ENCODE results near the gene MSI2. TPM values are rescaled to one million over a fixed set of nuclear protein-coding genes. Genes with fewer than 3 reads are reported as not detected.
A peak's percentile ranks its signal among the peaks of the same experiment; 100 is the strongest.

The MSI2 gene
- total and polyA plus RNA-seq, 2 donors (not counting 1 experiment from before 2014, with no cell fraction given), result 16.1 to 196 TPM

GRCh38 chr17:57542510-57542909 is 286.2 kb downstream of the MSI2 start:
- 100% methylated on average over 1 of the region's 4 CpGs for WGBS (ENCODE audit: insufficient coverage)
- TF ChIP-seq EZH2 (IDR thresholded peaks at IDR 0.05; ENCODE audit: borderline replicate concordance, insufficient read depth, low read depth, low read length, poor library complexity, severe bottlenecking) (no peak), CTCF (IDR thresholded peaks at IDR 0.05) (no peak)
- ChIA-PET CTCF (interaction anchor here (1.2 kb wide), 1 partner anchor 9 kb away, joined by 4 read pairs; no protein-coding TSS in a partner anchor), POLR2A (interaction anchor here (1.0 to 1.2 kb wide), 2 partner anchors 9 to 10 kb away, joined by 3 read pairs; no protein-coding TSS in a partner anchor)
- H3K4me3 Mint-ChIP-seq, result no peak overlapping the region
- H3K4me1 Mint-ChIP-seq, result peaks cover 46% of the 10 kb centered on the region
- Histone ChIP-seq H3K36me3 (replicated peaks in 1 of 2; ENCODE audit: control extremely low read depth in 1 of 2, control insufficient read depth in 1 of 2, extremely low read depth in 1 of 2, insufficient read depth in 2 of 2, low read length in 1 of 2) (peaks cover 1 to 4% of the 10 kb centered on the region in 2 experiments), H3K27me3 (replicated peaks in 1 of 4; ENCODE audit: control extremely low read depth in 1 of 4, control insufficient read depth in 3 of 4, insufficient read depth in 4 of 4, low read length in 3 of 4) (no peaks in the 10 kb centered on the region), H3K9ac (ENCODE audit: low read length) (no peak overlapping the region), H3K27ac (ENCODE audit: low read length in 2 of 2) (no peak overlapping the region), H3K9me3 (ENCODE audit: control extremely low read depth in 1 of 3, control insufficient read depth in 2 of 3, insufficient read depth in 1 of 3, low read length in 2 of 3) (no peaks in the 10 kb centered on the region), H3K4me2 (replicated peaks; ENCODE audit: low read depth, low read length, poor library complexity, severe bottlenecking) (no peak overlapping the region), H4K20me1 (ENCODE audit: control insufficient read depth, insufficient read depth, low read length, poor library complexity, severe bottlenecking) (no peaks in the 10 kb centered on the region), H3K4me1 (ENCODE audit: control insufficient read depth in 2 of 2, insufficient read depth in 2 of 2, low read length in 2 of 2) (peaks cover 22 to 28% of the 10 kb centered on the region in 2 donors), H3K79me2 (ENCODE audit: control insufficient read depth, insufficient read depth, low read length) (peaks cover 16% of the 10 kb centered on the region), H3K4me3 (ENCODE audit: control extremely low read depth in 1 of 5, extremely low read depth in 1 of 5, insufficient read depth in 1 of 5, low read depth in 2 of 5, low read length in 4 of 5) (no peak overlapping the region), H2AFZ (ENCODE audit: insufficient read depth, low read depth, low read length, poor library complexity, severe bottlenecking) (no peak overlapping the region)
- H3K27me3 Mint-ChIP-seq, result no peaks in the 10 kb centered on the region
- DNase-seq, result no peak
- no peak for ATAC-seq (ENCODE audit: low read depth)
- H3K27ac Mint-ChIP-seq, result no peak overlapping the region
- no peaks in the 10 kb centered on the region for H3K9me3 Mint-ChIP-seq (ENCODE audit: insufficient read depth)
- intact Hi-C loops (cut with micrococcal nuclease), result no loop called here

- intact Hi-C loops (cut with micrococcal nuclease), result no loop called here
- no peak overlapping the region for H3K4me3 ChIP-seq (ENCODE audit: control extremely low read depth in 1 of 5, extremely low read depth in 1 of 5, insufficient read depth in 1 of 5, low read depth in 2 of 5, low read length in 4 of 5)
- peaks cover 47% of the 10 kb centered on the region for H3K4me1 Mint-ChIP-seq
Observed at GRCh38 chr17:57543230-57543629, 286.9 kb downstream of the MSI2 start.

More at GRCh38 chr17:57543230-57543629, 286.9 kb downstream of the MSI2 start:
- H3K36me3 ChIP-seq (replicated peaks in 1 of 2; ENCODE audit: control extremely low read depth in 1 of 2, control insufficient read depth in 1 of 2, extremely low read depth in 1 of 2, insufficient read depth in 2 of 2, low read length in 1 of 2), result peaks cover 1 to 4% of the 10 kb centered on the region in 2 experiments
- no peaks in the 10 kb centered on the region for H3K27me3 Mint-ChIP-seq
- ChIA-PET POLR2A (interaction anchor here (1.0 kb wide), 1 partner anchor 8 kb away, joined by 3 read pairs; no protein-coding TSS in a partner anchor), CTCF (interaction anchor here (1.2 kb wide), 1 partner anchor 9 kb away, joined by 4 read pairs; no protein-coding TSS in a partner anchor)
- H3K9ac ChIP-seq (ENCODE audit: low read length), result no peak overlapping the region
- peaks cover 16% of the 10 kb centered on the region for H3K79me2 ChIP-seq (ENCODE audit: control insufficient read depth, insufficient read depth, low read length)
- H3K27ac ChIP-seq (ENCODE audit: low read length in 2 of 2), result no peak overlapping the region
- no peak overlapping the region for H3K4me2 ChIP-seq (replicated peaks; ENCODE audit: low read depth, low read length, poor library complexity, severe bottlenecking)
- peaks cover 22 to 28% of the 10 kb centered on the region in 2 donors for H3K4me1 ChIP-seq (ENCODE audit: control insufficient read depth in 2 of 2, insufficient read depth in 2 of 2, low read length in 2 of 2)
- ATAC-seq (ENCODE audit: low read depth) (no peak), DNase-seq (no peak)
- 100% methylated on average over 1 of the region's 4 CpGs for WGBS (ENCODE audit: insufficient coverage)
- H3K27me3 ChIP-seq (replicated peaks in 1 of 4; ENCODE audit: control extremely low read depth in 1 of 4, control insufficient read depth in 3 of 4, insufficient read depth in 4 of 4, low read length in 3 of 4), result no peaks in the 10 kb centered on the region
- H4K20me1 ChIP-seq (ENCODE audit: control insufficient read depth, insufficient read depth, low read length, poor library complexity, severe bottlenecking), result no peaks in the 10 kb centered on the region
- no peaks in the 10 kb centered on the region for H3K9me3 ChIP-seq (ENCODE audit: control extremely low read depth in 1 of 3, control insufficient read depth in 2 of 3, insufficient read depth in 1 of 3, low read length in 2 of 3)
- no peak overlapping the region for H2AFZ ChIP-seq (ENCODE audit: insufficient read depth, low read depth, low read length, poor library complexity, severe bottlenecking)
- H3K4me3 Mint-ChIP-seq, result no peak overlapping the region
- TF ChIP-seq CTCF (IDR thresholded peaks at IDR 0.05) (no peak), EZH2 (IDR thresholded peaks at IDR 0.05; ENCODE audit: borderline replicate concordance, insufficient read depth, low read depth, low read length, poor library complexity, severe bottlenecking) (no peak)
- peak overlapping the region; percentile 38 for H3K27ac Mint-ChIP-seq
- H3K9me3 Mint-ChIP-seq (ENCODE audit: insufficient read depth), result no peaks in the 10 kb centered on the region

All from B cell (primary cell).